Heart left ventricle (tissue), 16 donors: ENCODE results near the gene SPOCK2. TPM values are rescaled to one million over a fixed set of nuclear protein-coding genes. Genes with fewer than 3 reads are reported as not detected.
A peak's percentile ranks its signal among the peaks of the same experiment; 100 is the strongest.

Experiments used
- ATAC-seq, 4 donors: fragments of 200-7000 bp; cut with Tn5 transposase; one replicate each; pipeline ENCODE4 v1.9.1; 2020 to 2022; ENCODE audit warnings: moderate library complexity in 4 of 4, mild to moderate bottlenecking in 3 of 4, moderate number of reproducible peaks in 1 of 4
- DNase-seq, 5 donors: peaks; one replicate each; pipeline ENCODE4 v3.0.0-alpha.2; 2020
- H3K27ac ChIP-seq, 12 donors: fragments of 200-600 bp; sonication (generic) in 4 of 12; one replicate each; pipeline versions ENCODE4 v1.5.0 to v1.8.0; 2016 to 2022; ENCODE audit warnings: mild to moderate bottlenecking in 2 of 12
- H3K27me3 ChIP-seq, 9 donors: fragments of 200-600 bp; sonication (generic) in 2 of 9; one replicate each; pipeline versions ENCODE4 v1.5.1 to v1.8.0; 2016 to 2022; ENCODE audit warnings: mild to moderate bottlenecking in 3 of 9
- H3K36me3 ChIP-seq, 9 donors: fragments of 200-600 bp; sonication (generic) in 2 of 9; one replicate each; pipeline versions ENCODE4 v1.5.0 to v1.8.0; 2018 to 2022; ENCODE audit warnings: mild to moderate bottlenecking in 2 of 9
- H3K4me1 ChIP-seq, 12 donors: fragments of 200-600 bp; sonication (generic) in 4 of 12; one replicate each; pipeline versions ENCODE4 v1.5.0 to v1.8.0; 2016 to 2022; ENCODE audit warnings: mild to moderate bottlenecking in 3 of 12
- H3K4me3 ChIP-seq, 12 donors: fragments of 200-600 bp; sonication (generic) in 4 of 12; one replicate each; pipeline versions ENCODE4 v1.5.0 to v1.8.0; 2017 to 2022; ENCODE audit warnings: mild to moderate bottlenecking in 9 of 12, moderate library complexity in 4 of 12
- H3K9me3 ChIP-seq, 12 donors: fragments of 200-600 bp; sonication (generic) in 4 of 12; one replicate each; pipeline versions ENCODE4 v1.5.0 to v1.8.0; 2016 to 2022; ENCODE audit warnings: mild to moderate bottlenecking in 1 of 12
- POLR2A ChIP-seq, 2 donors: fragments of 450-650 bp; IDR thresholded peaks; one replicate each; pipeline ENCODE4 v1.6.1; 2017; ENCODE audit warnings: antibody characterized with exemption in 2 of 2, mild to moderate bottlenecking in 2 of 2, moderate library complexity in 2 of 2
- WGBS, 4 donors: extraction: QIAGEN DNeasy Blood & Tissue Kit in 2 of 4; methylation state at CpG; one replicate each; pipeline versions ENCODE4 v1.1.5 to v1.1.7; 2013 to 2018; 5-methylcytosine and 5-hydroxymethylcytosine counted together
- intact Hi-C, 10 donors: fragments of 100-400 bp; cut with DNase I; formaldehyde crosslinking; loops; one replicate each; pipeline versions ENCODE4 v1.11.1 to v1.14.2; 2022
- polyA plus RNA-seq, 2 donors: library from polyadenylated mRNA; stranded (reverse); fragments of 200-250 nt; gene quantifications; one replicate each; pipeline ENCODE4 v1.2.3, GENCODE V29; 2013
- total RNA-seq, 9 donors: library from RNA; depleted of rRNA in 2 of 9; stranded (reverse); fragments of >200 nt in 2 of 9; fragmentation: NEBNext Ultra II Directional in 3 of 9; extraction: Animal tissue kit (Norgen Biotek cat#: 25700) in 3 of 9; gene quantifications; one replicate each; pipeline versions ENCODE4 v1.1.0 to v1.2.4, GENCODE V29; 2016 to 2023
- TF ChIP-seq, protein P1 (sequence below), 12 donors: fragments of 200-600 bp; sonication (generic) in 4 of 12; IDR thresholded peaks; one replicate each; pipeline versions ENCODE4 v1.5.0 to v1.8.0; 2018 to 2022; ENCODE audit warnings: antibody characterized with exemption in 12 of 12, mild to moderate bottlenecking in 5 of 12
- donor health status: ischemic (EF 13 %, LVEDD 7.1; RV severe dilation, severe dysfunction).
- donor health status: healthy with polysubstance abuse.
- donor health status: DM: no; HTN: yes; CAD: no.
- donor health status: DM: no; HTN: no; CAD: no.
- donor health status: ischemic (EF 25% LVEDD 6.9; RV normal size, moderate dysfunction).
- donor health status: ischemic (EF 25% LVEDD 5.7; RV mildly dilated, moderate dysfunction).
- donor health status: healthy.
- donor health status: DM: yes; HTN: yes; CAD: no.
- donor health status: ischemic (EF 35%, LVEDD 5.7; RV mildly dilated, moderate dysfunction).
- donor health status: nonischemic (EF 11% LVEDD 7.7; RV severe dilation, severe dysfunction).
- donor health status: DM: yes; HTN: yes; CAD: no.
- donor health status: PGD.
- donor health status: ischemic (EF 29% LVEDD 5.4; RV normal size, mild dysfunction).
- donor health status: nonischemic (EF 23%, LVEDD 6.1; RV moderate dilation, normal function).

The SPOCK2 gene
- total and polyA plus RNA-seq, 11 donors, result 4.4 to 16.6 (median 8.0) TPM

DNA sequence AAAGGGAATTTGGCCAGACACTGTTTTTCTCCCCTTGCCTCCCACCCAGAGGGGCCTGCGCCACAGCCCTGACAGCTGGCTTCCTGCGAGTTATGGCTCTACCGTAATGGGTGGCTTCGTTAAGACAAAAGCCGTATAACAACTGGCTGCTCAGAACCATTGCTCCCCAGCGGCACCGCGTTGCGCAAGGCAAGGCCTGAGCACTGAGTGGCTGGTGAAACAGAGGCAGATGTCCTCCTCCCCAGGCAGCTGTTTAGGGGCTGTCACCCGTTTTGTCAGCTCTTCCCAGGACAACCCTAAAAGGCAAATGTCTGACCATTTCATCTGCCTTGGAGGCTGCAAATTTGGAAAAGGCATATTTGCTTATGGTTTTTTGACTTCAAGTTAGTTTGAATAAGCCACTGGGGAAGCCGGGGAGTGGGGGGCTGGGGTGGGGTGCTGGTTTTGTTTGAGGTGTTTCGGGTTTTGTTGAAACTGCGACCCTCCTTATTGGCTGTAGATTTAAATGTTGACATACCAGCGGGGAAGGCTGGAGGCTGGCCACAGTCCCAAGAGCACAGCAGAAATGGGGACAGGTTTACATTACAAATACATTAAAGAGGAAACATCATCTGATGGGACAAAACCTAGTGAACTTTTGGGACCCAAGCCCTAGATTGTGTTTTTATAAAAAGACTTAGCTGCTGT lies 681 bp upstream of the SPOCK2 start:
- TF ChIP-seq, protein P1, sequence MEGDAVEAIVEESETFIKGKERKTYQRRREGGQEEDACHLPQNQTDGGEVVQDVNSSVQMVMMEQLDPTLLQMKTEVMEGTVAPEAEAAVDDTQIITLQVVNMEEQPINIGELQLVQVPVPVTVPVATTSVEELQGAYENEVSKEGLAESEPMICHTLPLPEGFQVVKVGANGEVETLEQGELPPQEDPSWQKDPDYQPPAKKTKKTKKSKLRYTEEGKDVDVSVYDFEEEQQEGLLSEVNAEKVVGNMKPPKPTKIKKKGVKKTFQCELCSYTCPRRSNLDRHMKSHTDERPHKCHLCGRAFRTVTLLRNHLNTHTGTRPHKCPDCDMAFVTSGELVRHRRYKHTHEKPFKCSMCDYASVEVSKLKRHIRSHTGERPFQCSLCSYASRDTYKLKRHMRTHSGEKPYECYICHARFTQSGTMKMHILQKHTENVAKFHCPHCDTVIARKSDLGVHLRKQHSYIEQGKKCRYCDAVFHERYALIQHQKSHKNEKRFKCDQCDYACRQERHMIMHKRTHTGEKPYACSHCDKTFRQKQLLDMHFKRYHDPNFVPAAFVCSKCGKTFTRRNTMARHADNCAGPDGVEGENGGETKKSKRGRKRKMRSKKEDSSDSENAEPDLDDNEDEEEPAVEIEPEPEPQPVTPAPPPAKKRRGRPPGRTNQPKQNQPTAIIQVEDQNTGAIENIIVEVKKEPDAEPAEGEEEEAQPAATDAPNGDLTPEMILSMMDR (IDR thresholded peaks at IDR 0.05), result no peak
- H3K27me3 ChIP-seq, result peaks cover 0 to 35% (median 13%) of the 10 kb centered on the region in 9 donors
- WGBS, 4 donors, result 70 to 76% (median 74%) methylated on average over 12 to 14 of the region's 14 CpGs
- DNase-seq (peak in 1 of 5 donors; percentile 62), ATAC-seq (peak in 3 of 4 donors; percentile 27 to 53 (median 40))
- H3K4me3 ChIP-seq, result peak overlapping the region in 10 of 12 donors; percentile 52 to 71 (median 60)
- peaks cover 0 to 36% (median 20%) of the 10 kb centered on the region in 12 donors for H3K4me1 ChIP-seq
- H3K36me3 ChIP-seq, result peaks cover 0 to 4% (median 0%) of the 10 kb centered on the region in 9 donors
- intact Hi-C loops, result no loop called here
- H3K27ac ChIP-seq, result peak overlapping the region in 10 of 12 donors; percentile 10 to 86 (median 65)
- no peaks in the 10 kb centered on the region for H3K9me3 ChIP-seq

DNA sequence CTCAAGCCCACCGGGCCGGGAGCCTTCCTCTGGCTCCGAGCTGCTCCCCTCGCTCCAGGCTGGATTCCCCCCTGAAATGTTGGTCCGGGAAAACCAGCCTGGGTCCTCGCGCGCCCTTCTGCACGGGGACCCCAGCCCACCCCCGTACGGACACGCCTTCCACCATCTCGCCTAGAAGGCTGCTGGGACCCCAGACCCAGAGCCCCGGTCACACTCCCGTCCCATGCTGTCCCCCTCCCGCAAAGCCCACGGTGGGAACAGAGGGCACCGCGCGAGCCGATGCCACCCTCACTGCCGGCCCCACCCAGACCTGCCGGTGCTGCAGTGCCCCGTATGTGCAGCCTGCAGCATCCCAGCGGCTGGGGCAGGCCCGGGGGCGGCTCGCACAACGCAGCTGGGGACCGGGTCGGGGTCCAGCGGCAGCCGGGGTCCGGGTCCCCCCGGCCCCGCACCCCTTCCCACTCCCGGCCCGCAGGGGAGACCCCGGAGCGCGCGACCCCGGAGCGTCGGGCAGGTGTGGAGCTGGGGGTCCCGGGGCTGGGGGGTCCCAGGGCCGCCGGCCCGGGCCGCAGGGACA lies 871 bp downstream of the SPOCK2 start:
- no peak for DNase-seq
- Histone ChIP-seq H3K9me3 (no peaks in the 10 kb centered on the region), H3K4me3 (peak overlapping the region; percentile 42 to 71 (median 58)), H3K36me3 (peaks cover 0 to 3% (median 0%) of the 10 kb centered on the region in 9 donors), H3K27ac (peak overlapping the region; percentile 46 to 92 (median 76)), H3K27me3 (peaks cover 0 to 35% (median 13%) of the 10 kb centered on the region in 9 donors), H3K4me1 (peaks cover 0 to 36% (median 20%) of the 10 kb centered on the region in 12 donors)
- 9 to 27% (median 13%) methylated on average over 23 to 50 of the region's 50 CpGs for WGBS, 4 donors
- TF ChIP-seq, protein P1 (IDR thresholded peaks at IDR 0.05), result no peak
- no peak for TF ChIP-seq POLR2A (IDR thresholded peaks at IDR 0.05)
- ATAC-seq, result peak in 3 of 4 donors; percentile 11 to 37 (median 18)
- intact Hi-C loops, result no loop called here

DNA sequence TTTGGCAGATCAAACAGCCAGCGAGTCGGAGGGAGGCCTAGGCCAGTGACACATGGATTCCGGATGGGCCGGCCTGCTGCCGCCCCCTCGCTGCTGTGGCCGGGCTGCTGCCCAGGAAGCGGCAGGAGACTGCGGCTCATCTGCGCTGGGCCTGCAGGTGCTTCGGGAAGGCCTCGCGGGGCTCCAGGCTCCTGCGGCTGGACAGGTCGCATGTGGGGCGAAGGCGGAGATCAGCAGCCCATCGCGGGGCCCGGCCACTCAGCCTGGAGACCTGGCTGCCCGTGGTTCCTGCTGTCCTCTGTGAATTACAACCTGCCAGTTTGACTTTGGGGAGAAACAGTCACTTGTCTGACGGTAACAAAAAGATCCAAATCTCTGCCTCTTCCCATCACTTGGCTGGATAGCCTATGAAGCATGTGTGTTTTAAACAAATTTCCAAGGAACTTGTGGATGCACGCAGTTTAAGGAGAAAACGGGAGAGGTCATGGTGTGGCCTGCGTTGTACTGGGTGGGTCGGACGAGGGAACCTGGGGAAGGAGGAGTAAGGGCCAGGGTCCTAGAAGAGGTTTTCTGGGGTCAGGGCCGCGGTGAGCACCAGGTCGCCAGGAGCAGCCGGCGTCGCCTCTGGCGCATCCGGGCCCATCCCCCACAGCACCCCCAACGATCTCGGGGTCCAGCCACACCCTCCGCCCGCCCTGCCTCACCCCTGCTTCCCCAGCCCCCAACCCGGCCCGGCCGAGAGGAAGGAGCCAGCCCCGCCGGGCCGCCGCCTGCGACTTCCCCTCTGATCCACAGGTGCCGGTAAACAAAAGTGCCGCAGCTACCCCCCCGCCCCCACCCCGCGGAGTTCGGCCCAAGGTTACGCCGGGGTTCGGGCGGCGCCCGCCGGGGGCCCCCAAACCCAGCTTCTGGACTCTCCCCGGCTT lies 1.6 kb downstream of the SPOCK2 start:
- Histone ChIP-seq H3K36me3 (no peaks in the 10 kb centered on the region), H3K4me1 (peaks cover 0 to 36% (median 20%) of the 10 kb centered on the region in 12 donors), H3K9me3 (no peaks in the 10 kb centered on the region), H3K4me3 (peak overlapping the region; percentile 42 to 71 (median 58)), H3K27me3 (peaks cover 0 to 35% (median 13%) of the 10 kb centered on the region in 9 donors), H3K27ac (peak overlapping the region; percentile 46 to 92 (median 76))
- TF ChIP-seq POLR2A (IDR thresholded peaks at IDR 0.05), result no peak
- TF ChIP-seq, protein P1 (IDR thresholded peaks at IDR 0.05), result peak in 7 of 12 donors; percentile 9 to 37 (median 24)
- 49 to 77% (median 58%) methylated on average over 44 to 61 of the region's 61 CpGs for WGBS, 4 donors
- DNase-seq (peak in 4 of 5 donors; percentile 61 to 81 (median 72)), ATAC-seq (peak in 3 of 4 donors; percentile 14 to 50 (median 44))
- intact Hi-C loops, result no loop called here
